H9 (cell line): ENCODE results near the gene CCDC142. TPM values are rescaled to one million over a fixed set of nuclear protein-coding genes. Genes with fewer than 3 reads are reported as not detected.
A peak's percentile ranks its signal among the peaks of the same experiment; 100 is the strongest.
"Not testable (repeated sequence)": the region's sequence is repeated elsewhere in the genome, so short reads cannot be mapped to it uniquely, and the experiment has no call there.

Experiments used
- DNase-seq: peaks from one replicate; pipeline ENCODE4 v3.0.0-alpha.2; 2017
- H2AFZ ChIP-seq: one replicate; pipeline ENCODE4 v1.6.1; 2013; ENCODE audit warnings: mild to moderate bottlenecking, low read length, control low read depth, moderate library complexity
- H2AK5ac ChIP-seq: 2 replicates; pipeline ENCODE4 v1.6.1; 2013; ENCODE audit warnings: low read length, control low read depth, mixed read lengths; ENCODE audit not compliant: insufficient read length
- H2BK120ac ChIP-seq: one replicate; pipeline ENCODE4 v1.6.1; 2013; ENCODE audit warnings: low read depth, mild to moderate bottlenecking, low read length, control low read depth, inconsistent platforms; ENCODE audit not compliant: poor library complexity, severe bottlenecking
- H2BK12ac ChIP-seq: 2 replicates; pipeline ENCODE4 v1.6.1; 2013; ENCODE audit warnings: low read length, control low read depth, mixed read lengths, low read depth; ENCODE audit not compliant: insufficient read length
- H2BK15ac ChIP-seq: 2 replicates; pipeline ENCODE4 v1.6.1; 2013; ENCODE audit warnings: low read depth, low read length, control low read depth
- H2BK20ac ChIP-seq: one replicate; pipeline ENCODE4 v1.6.1; 2013; ENCODE audit warnings: low read depth, mild to moderate bottlenecking, low read length, control low read depth, inconsistent platforms; ENCODE audit not compliant: poor library complexity, severe bottlenecking
- H2BK5ac ChIP-seq: 2 replicates; pipeline ENCODE4 v1.6.1; 2013; ENCODE audit warnings: low read length, control low read depth, mixed read lengths; ENCODE audit not compliant: insufficient read length
- H3K14ac ChIP-seq: 2 replicates; pipeline ENCODE4 v1.6.1; 2013; ENCODE audit warnings: low read length, control low read depth; ENCODE audit not compliant: insufficient read depth
- H3K18ac ChIP-seq: 2 replicates; pipeline ENCODE4 v1.6.1; 2013; ENCODE audit warnings: low read depth, mild to moderate bottlenecking, mixed read lengths, low read length, control low read depth; ENCODE audit not compliant: insufficient read length
- H3K23ac ChIP-seq: 2 replicates; pipeline ENCODE4 v1.6.1; 2013; ENCODE audit warnings: low read length, control low read depth, mixed read lengths, low read depth; ENCODE audit not compliant: insufficient read length
- H3K23me2 ChIP-seq: 2 replicates; pipeline ENCODE4 v1.6.1; 2013; ENCODE audit warnings: low read depth, mild to moderate bottlenecking, mixed read lengths, low read length, control low read depth; ENCODE audit not compliant: insufficient read length, poor library complexity, severe bottlenecking
- H3K27ac ChIP-seq: 2 replicates; pipeline ENCODE4 v1.5.1; 2013; ENCODE audit warnings: low read length, control low read depth, mixed read lengths, low read depth; ENCODE audit not compliant: insufficient read length
- H3K27me3 ChIP-seq: 2 replicates; pipeline ENCODE4 v1.6.1; 2013; ENCODE audit warnings: low read length, control low read depth, inconsistent platforms; ENCODE audit not compliant: insufficient read depth
- H3K4ac ChIP-seq: 2 replicates; pipeline ENCODE4 v1.6.1; 2013; ENCODE audit warnings: low read depth, mild to moderate bottlenecking, control low read depth, inconsistent platforms, low read length, moderate library complexity
- H3K4me1 ChIP-seq: 2 replicates; pipeline ENCODE4 v1.6.1; 2013; ENCODE audit warnings: low read length, control low read depth, inconsistent platforms; ENCODE audit not compliant: insufficient read depth
- H3K4me2 ChIP-seq: 2 replicates; pipeline ENCODE4 v1.6.1; 2013; ENCODE audit warnings: low read length, control low read depth, mixed read lengths; ENCODE audit not compliant: insufficient read length, insufficient read depth
- H3K56ac ChIP-seq: 2 replicates; pipeline ENCODE4 v1.6.1; 2013; ENCODE audit warnings: low read depth, mild to moderate bottlenecking, mixed read lengths, low read length, control low read depth; ENCODE audit not compliant: insufficient read length
- H3K79me1 ChIP-seq: 2 replicates; pipeline ENCODE4 v1.6.1; 2013; ENCODE audit warnings: low read depth, mild to moderate bottlenecking, moderate library complexity, low read length, control low read depth, inconsistent platforms; ENCODE audit not compliant: insufficient read depth, poor library complexity, severe bottlenecking
- H3K79me2 ChIP-seq: 2 replicates; pipeline ENCODE4 v1.6.1; 2013; ENCODE audit warnings: low read length, control low read depth, inconsistent platforms; ENCODE audit not compliant: insufficient read depth
- H3K9ac ChIP-seq: 2 replicates; pipeline ENCODE4 v1.6.1; 2013; ENCODE audit warnings: low read length, control low read depth, mixed read lengths; ENCODE audit not compliant: insufficient read length; ENCODE audit errors: extremely low read depth
- H3K9me3 ChIP-seq: one replicate; pipeline ENCODE4 v1.6.1; 2013; ENCODE audit warnings: low read depth, low read length, inconsistent platforms; ENCODE audit not compliant: control insufficient read depth
- H3T11ph ChIP-seq: one replicate; pipeline ENCODE4 v1.6.1; 2013; ENCODE audit warnings: mild to moderate bottlenecking, low read length, control low read depth, inconsistent platforms
- H4K20me1 ChIP-seq: one replicate; pipeline ENCODE4 v1.6.1; 2013; ENCODE audit not compliant: control insufficient read depth, insufficient read length, insufficient read depth
- H4K5ac ChIP-seq: 2 replicates; pipeline ENCODE4 v1.6.1; 2013; ENCODE audit warnings: low read depth, mild to moderate bottlenecking, mixed read lengths, low read length, control low read depth; ENCODE audit not compliant: insufficient read length
- H4K8ac ChIP-seq: replicated peaks from 2 replicates; pipeline ENCODE4 v1.6.1; 2013; ENCODE audit warnings: low read length, control low read depth, mixed read lengths, low read depth; ENCODE audit not compliant: insufficient read length
- H4K91ac ChIP-seq: 2 replicates; pipeline ENCODE4 v1.6.1; 2013; ENCODE audit warnings: low read depth, mild to moderate bottlenecking, moderate library complexity, mixed read lengths, low read length, control low read depth; ENCODE audit not compliant: insufficient read length
- H3K27ac Mint-ChIP-seq, 3 experiments: 2 replicates in 2 of 3; 3 replicates in 1 of 3; pipeline ENCODE4 v1.8.0; 2020 to 2021; ENCODE audit warnings: mixed read lengths in 3 of 3, mild to moderate bottlenecking in 1 of 3, moderate library complexity in 1 of 3
- H3K27me3 Mint-ChIP-seq: 2 replicates; pipeline ENCODE4 v1.8.0; 2021; ENCODE audit warnings: low read depth, mild to moderate bottlenecking, moderate library complexity, mixed read lengths
- H3K36me3 Mint-ChIP-seq, 3 experiments: 2 replicates in 2 of 3; 3 replicates in 1 of 3; pipeline ENCODE4 v1.8.0; 2020 to 2021; ENCODE audit warnings: low read depth in 3 of 3, mixed read lengths in 3 of 3; ENCODE audit not compliant: insufficient read depth in 1 of 3
- H3K4me1 Mint-ChIP-seq, 2 experiments: 2 replicates each; pipeline ENCODE4 v1.8.0; 2020; ENCODE audit warnings: mixed read lengths in 2 of 2
- H3K4me3 Mint-ChIP-seq, 2 experiments: 2 replicates in 1 of 2; 3 replicates in 1 of 2; pipeline ENCODE4 v1.8.0; 2020 to 2021; ENCODE audit warnings: mild to moderate bottlenecking in 2 of 2, mixed read lengths in 2 of 2, moderate library complexity in 1 of 2
- H3K9me3 Mint-ChIP-seq, 2 experiments: 2 replicates in 1 of 2; 3 replicates in 1 of 2; pipeline ENCODE4 v1.8.0; 2020; ENCODE audit warnings: mild to moderate bottlenecking in 2 of 2, mixed read lengths in 2 of 2, moderate library complexity in 1 of 2
- CTCF ChIP-seq: fragments of 200-600 bp; sonication (generic); conservative IDR thresholded peaks from 3 replicates; pipeline ENCODE4 v1.8.0; 2021; ENCODE audit warnings: antibody characterized with exemption, mild to moderate bottlenecking
- WGBS: extraction: QIAGEN DNeasy Blood & Tissue Kit; methylation state at CpG from one replicate; pipeline ENCODE4 v1.1.7; 2013; ENCODE audit warnings: missing lambda C conversion rate, low lambda C conversion rate, mixed read lengths; ENCODE audit not compliant: insufficient read length; ENCODE audit errors: extremely low coverage; 5-methylcytosine and 5-hydroxymethylcytosine counted together
- total RNA-seq: library from RNA; stranded (reverse); gene quantifications from 2 replicates; pipeline ENCODE4 v1.2.1, GENCODE V29; 2021

Gene CCDC142
- total RNA-seq, 1 experiment from 2014 or later, result 21.5 TPM

GRCh38 chr2:74471332-74472065, 11.3 kb downstream of the CCDC142 start:
- no peak for TF ChIP-seq CTCF
- no peak overlapping the region for H3K4ac ChIP-seq
- H3K4me2 ChIP-seq, result peak overlapping the region; percentile 82
- no peak overlapping the region for H4K91ac ChIP-seq
- Mint-ChIP-seq H3K4me1 (peaks cover 11 to 12% of the 10 kb centered on the region in 2 experiments), H3K9me3 (no peaks in the 10 kb centered on the region; a peak in 1 of 5 replicates), H3K27me3 (peaks cover 3% of the 10 kb centered on the region), H3K4me3 (peak overlapping the region; percentile 96 to 98), H3K27ac (peak overlapping the region; percentile 98 to 99 (median 98); a peak in 6 of 7 replicates), H3K36me3 (peaks cover 11 to 18% (median 18%) of the 10 kb centered on the region in 3 experiments)
- H2BK120ac ChIP-seq, result no peak overlapping the region
- H2BK20ac ChIP-seq, result no peak overlapping the region
- no CpG with 5 or more reads among the region's 16 CpGs for WGBS
- H3K18ac ChIP-seq, result no peak overlapping the region
- no peak overlapping the region for H3K9ac ChIP-seq
- H2BK5ac ChIP-seq, result no peak overlapping the region
- H4K5ac ChIP-seq, result no peak overlapping the region
- no peak overlapping the region for H2AK5ac ChIP-seq
- no peak overlapping the region for H2AFZ ChIP-seq
- no peak for DNase-seq
- H3K27me3 ChIP-seq, result no peaks in the 10 kb centered on the region
- H3K56ac ChIP-seq, result no peak overlapping the region
- H3K79me1 ChIP-seq, result no peaks in the 10 kb centered on the region
- no peak overlapping the region for H2BK15ac ChIP-seq
- H3K9me3 ChIP-seq, result no peaks in the 10 kb centered on the region
- no peak overlapping the region for H2BK12ac ChIP-seq
- no peaks in the 10 kb centered on the region for H3K4me1 ChIP-seq
- H3K14ac ChIP-seq, result no peak overlapping the region
- no peaks in the 10 kb centered on the region for H4K20me1 ChIP-seq
- H3K27ac ChIP-seq, result no peak overlapping the region
- H4K8ac ChIP-seq, result no peak overlapping the region
- peaks cover 8% of the 10 kb centered on the region for H3K23me2 ChIP-seq
- H3K79me2 ChIP-seq, result no peaks in the 10 kb centered on the region
- no peak overlapping the region for H3T11ph ChIP-seq
- no peak overlapping the region for H3K23ac ChIP-seq

GRCh38 chr2:74470742-74471141, 12.1 kb downstream of the CCDC142 start:
- H2AK5ac ChIP-seq, H4K91ac ChIP-seq, H3K14ac ChIP-seq, H3K9ac ChIP-seq, DNase-seq, H2BK15ac ChIP-seq, H3K4me1 ChIP-seq, H3K79me2 ChIP-seq, H3K4me2 ChIP-seq, H3K27me3 Mint-ChIP-seq, H3K23ac ChIP-seq, H3K27ac ChIP-seq, H3K9me3 Mint-ChIP-seq, H2BK20ac ChIP-seq, H3K27ac Mint-ChIP-seq, H3K23me2 ChIP-seq, H3T11ph ChIP-seq, H3K18ac ChIP-seq, H3K27me3 ChIP-seq, H4K20me1 ChIP-seq, H2AFZ ChIP-seq, H3K9me3 ChIP-seq, H4K5ac ChIP-seq, H4K8ac ChIP-seq, H2BK5ac ChIP-seq, H2BK12ac ChIP-seq, H3K79me1 ChIP-seq, H3K56ac ChIP-seq, H2BK120ac ChIP-seq, H3K4ac ChIP-seq: not testable (repeated sequence)
- H3K4me1 Mint-ChIP-seq, result peaks cover 13 to 16% of the 10 kb centered on the region in 2 experiments
- peak overlapping the region; percentile 33 to 66 for H3K4me3 Mint-ChIP-seq
- H3K36me3 Mint-ChIP-seq, result peaks cover 11 to 18% (median 17%) of the 10 kb centered on the region in 3 experiments
- WGBS, result no CpG with 5 or more reads among the region's 12 CpGs
